H1 (cell line): ENCODE measurements around the gene TBC1D22A.

ENCODE experiments used
- BCL11A ChIP-seq, 2 experiments: IDR thresholded peaks; one replicate each; pipeline ENCODE4 v1.6.1; 2011; ENCODE audit warnings: low read depth in 2 of 2, low read length in 2 of 2, mild to moderate bottlenecking in 2 of 2
- POLR2AphosphoS5 ChIP-seq: IDR thresholded peaks from 2 replicates; pipeline ENCODE4 v1.6.1; 2011; ENCODE audit warnings: low read depth, low read length
- SIN3A ChIP-seq, 2 experiments: IDR thresholded peaks in 1 of 2; conservative IDR thresholded peaks in 1 of 2; 2 replicates each; pipeline ENCODE4 v1.6.1; 2011 to 2012; ENCODE audit warnings: low read length in 2 of 2, improper control_type of control experiment in 1 of 2, low read depth in 1 of 2, mild to moderate bottlenecking in 1 of 2
- SIX5 ChIP-seq: IDR thresholded peaks from 2 replicates; pipeline ENCODE4 v1.6.1; 2011; ENCODE audit warnings: mild to moderate bottlenecking, low read depth, low read length
- YY1 ChIP-seq: IDR thresholded peaks from 2 replicates; pipeline ENCODE4 v1.6.1; 2011; ENCODE audit warnings: low read depth, mild to moderate bottlenecking, low read length
- TF ChIP-seq, protein P1 (sequence below), 3 experiments: IDR thresholded peaks; 1 replicate in 2 of 3; 2 replicates in 1 of 3; pipeline versions ENCODE4 v1.5.1 to v1.6.1; 2011; ENCODE audit warnings: low read length in 3 of 3, mild to moderate bottlenecking in 3 of 3, inconsistent platforms in 2 of 3, low read depth in 1 of 3, moderate library complexity in 1 of 3; ENCODE audit not compliant: insufficient read depth in 1 of 3; ENCODE audit errors: control extremely low read depth in 1 of 3

DNA sequence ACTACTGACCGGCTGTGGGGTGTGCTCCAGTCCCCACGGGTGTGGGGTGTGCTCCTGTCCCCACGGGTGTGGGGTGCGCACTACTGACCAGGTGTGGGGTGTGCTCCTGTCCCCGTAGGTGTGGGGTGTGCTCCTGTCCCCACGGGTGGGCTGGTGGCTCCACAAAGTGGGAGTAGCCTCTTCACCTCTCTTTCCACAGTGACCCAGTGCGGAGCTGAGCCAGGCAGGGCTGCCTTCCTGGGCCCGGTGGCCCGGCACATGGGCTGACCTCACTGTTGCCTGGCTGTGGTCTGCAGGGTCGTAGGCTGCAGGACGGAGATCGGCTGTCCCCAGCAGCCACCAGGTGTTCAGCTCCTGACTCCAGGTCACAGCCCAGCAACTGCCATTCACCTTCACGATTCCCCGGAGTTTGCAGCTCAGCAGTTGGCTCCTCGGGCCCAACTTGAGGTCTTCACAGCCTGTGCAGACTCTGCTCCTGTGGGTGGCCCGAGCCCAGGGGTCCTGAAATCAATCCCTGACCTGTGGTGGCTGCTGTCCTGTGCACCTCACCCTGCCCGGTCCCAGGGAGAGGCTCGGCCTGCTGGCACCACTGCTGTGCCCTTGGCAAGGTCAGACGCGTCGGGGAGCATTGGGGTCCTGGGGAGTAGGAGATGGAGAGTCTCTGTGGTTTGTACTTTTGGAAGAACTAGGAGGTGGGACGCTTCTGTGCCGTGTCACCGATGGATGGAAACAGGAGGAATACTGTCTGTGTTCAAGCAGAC is 414.3 kb downstream of the TBC1D22A start:
- no peak for TF ChIP-seq SIN3A (conservative IDR thresholded peaks at IDR 0.05 in 1 of 2, IDR thresholded peaks at IDR 0.05 in 1 of 2; ENCODE audit: low read depth in 1 of 2, low read length in 2 of 2)
- TF ChIP-seq SIX5: no peak
- no peak for TF ChIP-seq BCL11A (IDR thresholded peaks at IDR 0.05; ENCODE audit: low read depth in 2 of 2, low read length in 2 of 2)
- no peak for TF ChIP-seq POLR2AphosphoS5
- TF ChIP-seq, protein P1, sequence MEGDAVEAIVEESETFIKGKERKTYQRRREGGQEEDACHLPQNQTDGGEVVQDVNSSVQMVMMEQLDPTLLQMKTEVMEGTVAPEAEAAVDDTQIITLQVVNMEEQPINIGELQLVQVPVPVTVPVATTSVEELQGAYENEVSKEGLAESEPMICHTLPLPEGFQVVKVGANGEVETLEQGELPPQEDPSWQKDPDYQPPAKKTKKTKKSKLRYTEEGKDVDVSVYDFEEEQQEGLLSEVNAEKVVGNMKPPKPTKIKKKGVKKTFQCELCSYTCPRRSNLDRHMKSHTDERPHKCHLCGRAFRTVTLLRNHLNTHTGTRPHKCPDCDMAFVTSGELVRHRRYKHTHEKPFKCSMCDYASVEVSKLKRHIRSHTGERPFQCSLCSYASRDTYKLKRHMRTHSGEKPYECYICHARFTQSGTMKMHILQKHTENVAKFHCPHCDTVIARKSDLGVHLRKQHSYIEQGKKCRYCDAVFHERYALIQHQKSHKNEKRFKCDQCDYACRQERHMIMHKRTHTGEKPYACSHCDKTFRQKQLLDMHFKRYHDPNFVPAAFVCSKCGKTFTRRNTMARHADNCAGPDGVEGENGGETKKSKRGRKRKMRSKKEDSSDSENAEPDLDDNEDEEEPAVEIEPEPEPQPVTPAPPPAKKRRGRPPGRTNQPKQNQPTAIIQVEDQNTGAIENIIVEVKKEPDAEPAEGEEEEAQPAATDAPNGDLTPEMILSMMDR (IDR thresholded peaks at IDR 0.05; ENCODE audit: control extremely low read depth in 1 of 3, insufficient read depth in 1 of 3, low read depth in 1 of 3, low read length in 3 of 3): no peak
- no peak for TF ChIP-seq YY1
